ENCODE results near the gene DHRS4.
"Not testable (repeated sequence)": the region's sequence is repeated elsewhere in the genome, so short reads cannot be mapped to it uniquely, and the experiment has no call there.

DNA sequence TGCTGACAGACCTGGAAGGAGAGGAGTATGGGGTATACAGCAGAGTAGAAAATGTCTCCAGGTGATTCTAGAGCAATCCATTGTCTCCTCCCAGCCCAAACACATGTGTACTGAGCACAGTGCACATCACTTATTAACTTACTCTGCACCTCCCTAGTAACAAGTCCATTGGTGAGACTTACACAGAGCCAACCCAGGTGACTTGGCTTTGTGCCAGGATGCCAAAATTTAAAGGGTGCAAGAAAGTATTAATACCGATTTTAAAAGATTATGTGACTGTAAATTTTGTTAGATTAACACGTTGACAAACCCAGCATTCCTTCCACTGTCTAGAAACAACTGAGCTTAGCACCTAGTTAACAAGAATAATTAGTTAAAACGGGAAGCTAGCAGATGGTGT lies 39.5 kb downstream of the DHRS4 start:
- not testable (repeated sequence) for TF ChIP-seq EZH2phosphoT487 (conservative IDR thresholded peaks at IDR 0.05; ENCODE audit: low read length)
- TF ChIP-seq, protein P1, sequence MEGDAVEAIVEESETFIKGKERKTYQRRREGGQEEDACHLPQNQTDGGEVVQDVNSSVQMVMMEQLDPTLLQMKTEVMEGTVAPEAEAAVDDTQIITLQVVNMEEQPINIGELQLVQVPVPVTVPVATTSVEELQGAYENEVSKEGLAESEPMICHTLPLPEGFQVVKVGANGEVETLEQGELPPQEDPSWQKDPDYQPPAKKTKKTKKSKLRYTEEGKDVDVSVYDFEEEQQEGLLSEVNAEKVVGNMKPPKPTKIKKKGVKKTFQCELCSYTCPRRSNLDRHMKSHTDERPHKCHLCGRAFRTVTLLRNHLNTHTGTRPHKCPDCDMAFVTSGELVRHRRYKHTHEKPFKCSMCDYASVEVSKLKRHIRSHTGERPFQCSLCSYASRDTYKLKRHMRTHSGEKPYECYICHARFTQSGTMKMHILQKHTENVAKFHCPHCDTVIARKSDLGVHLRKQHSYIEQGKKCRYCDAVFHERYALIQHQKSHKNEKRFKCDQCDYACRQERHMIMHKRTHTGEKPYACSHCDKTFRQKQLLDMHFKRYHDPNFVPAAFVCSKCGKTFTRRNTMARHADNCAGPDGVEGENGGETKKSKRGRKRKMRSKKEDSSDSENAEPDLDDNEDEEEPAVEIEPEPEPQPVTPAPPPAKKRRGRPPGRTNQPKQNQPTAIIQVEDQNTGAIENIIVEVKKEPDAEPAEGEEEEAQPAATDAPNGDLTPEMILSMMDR (IDR thresholded peaks at IDR 0.05; ENCODE audit: insufficient read depth, low read length, poor library complexity, severe bottlenecking): not testable (repeated sequence)

Measured in SU-DHL-6 (cell line).